AG04449 (cell line): ENCODE data around the gene CAPZB.

Experiments
- CTCF ChIA-PET: fragments of 350-600 bp; formaldehyde crosslinking; extraction: SDS; loops from one replicate; lab custom pipeline; 2021; ENCODE audit warnings: antibody characterized with exemption; lab: Yijun Ruan, JAX
- POLR2A ChIA-PET: fragments of 400-600, 350-600 bp; formaldehyde crosslinking; extraction: SDS; loops from one replicate; lab custom pipeline; 2020; ENCODE audit warnings: antibody characterized with exemption, inconsistent platforms; lab: Yijun Ruan, JAX
- DNase-seq: peaks from one replicate; pipeline ENCODE4 v3.0.0-alpha.2; 2010; ENCODE audit warnings: low read depth, low spot score
- H3K4me3 ChIP-seq: 2 replicates; pipeline ENCODE4 v1.5.1; 2011; ENCODE audit warnings: low read depth, mild to moderate bottlenecking, control low read depth, low read length
- TF ChIP-seq, protein P1 (sequence below): IDR thresholded peaks from one replicate; pipeline ENCODE4 v1.5.1; 2011; ENCODE audit warnings: mild to moderate bottlenecking, moderate library complexity, low read length, control low read depth, inconsistent platforms; ENCODE audit not compliant: insufficient read depth; ENCODE audit errors: missing control alignments

Gene CAPZB

DNA sequence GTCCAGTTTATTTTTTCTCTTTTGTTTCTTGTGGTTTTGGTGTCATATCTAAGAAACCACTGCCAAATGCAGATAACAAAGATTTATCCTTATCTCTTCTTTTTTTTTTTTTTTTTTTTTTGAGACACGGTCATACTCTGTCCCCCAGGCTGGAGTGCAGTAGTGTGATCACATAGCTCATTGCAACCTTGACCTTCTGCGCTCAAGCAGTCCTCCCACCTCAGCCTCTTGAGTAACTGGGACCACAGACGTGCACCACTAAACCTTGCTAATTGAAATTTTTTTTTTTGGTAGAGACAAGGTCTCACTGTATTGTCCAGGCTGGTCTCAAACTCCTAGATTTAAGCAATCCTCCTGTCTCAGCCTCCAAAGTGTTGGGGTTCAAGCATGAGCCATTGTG, 164.3 kb downstream of the CAPZB start:
- ChIA-PET POLR2A (no interaction called here), CTCF (no interaction called here)
- no peak overlapping the region for H3K4me3 ChIP-seq
- no peak for DNase-seq
- TF ChIP-seq, protein P1, sequence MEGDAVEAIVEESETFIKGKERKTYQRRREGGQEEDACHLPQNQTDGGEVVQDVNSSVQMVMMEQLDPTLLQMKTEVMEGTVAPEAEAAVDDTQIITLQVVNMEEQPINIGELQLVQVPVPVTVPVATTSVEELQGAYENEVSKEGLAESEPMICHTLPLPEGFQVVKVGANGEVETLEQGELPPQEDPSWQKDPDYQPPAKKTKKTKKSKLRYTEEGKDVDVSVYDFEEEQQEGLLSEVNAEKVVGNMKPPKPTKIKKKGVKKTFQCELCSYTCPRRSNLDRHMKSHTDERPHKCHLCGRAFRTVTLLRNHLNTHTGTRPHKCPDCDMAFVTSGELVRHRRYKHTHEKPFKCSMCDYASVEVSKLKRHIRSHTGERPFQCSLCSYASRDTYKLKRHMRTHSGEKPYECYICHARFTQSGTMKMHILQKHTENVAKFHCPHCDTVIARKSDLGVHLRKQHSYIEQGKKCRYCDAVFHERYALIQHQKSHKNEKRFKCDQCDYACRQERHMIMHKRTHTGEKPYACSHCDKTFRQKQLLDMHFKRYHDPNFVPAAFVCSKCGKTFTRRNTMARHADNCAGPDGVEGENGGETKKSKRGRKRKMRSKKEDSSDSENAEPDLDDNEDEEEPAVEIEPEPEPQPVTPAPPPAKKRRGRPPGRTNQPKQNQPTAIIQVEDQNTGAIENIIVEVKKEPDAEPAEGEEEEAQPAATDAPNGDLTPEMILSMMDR: no peak

DNA sequence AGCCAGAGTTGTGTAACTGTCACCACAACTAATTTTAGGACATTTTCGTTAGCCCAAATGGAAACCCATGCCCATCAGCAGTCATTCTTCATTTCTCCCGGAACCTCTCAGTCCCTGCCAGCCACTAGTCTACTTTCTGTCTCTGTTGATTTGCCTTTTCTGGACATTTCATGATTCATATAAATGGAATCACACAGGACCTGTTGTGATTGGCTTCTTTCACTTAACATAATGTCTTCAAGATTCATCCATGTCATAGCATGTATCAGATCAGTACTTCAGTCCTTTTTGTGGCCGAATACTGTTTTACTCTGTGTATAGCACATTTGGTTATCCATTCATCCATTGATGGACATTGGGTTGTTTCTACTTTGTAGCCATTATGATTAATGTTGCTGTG, 166.1 kb downstream of the CAPZB start:
- POLR2A ChIA-PET: interaction anchor here (0.7 kb wide), 1 partner anchor 16 kb away, joined by 4 read pairs; no protein-coding TSS in a partner anchor
- no peak overlapping the region for H3K4me3 ChIP-seq
- DNase-seq: no peak
- CTCF ChIA-PET: interaction anchor here (1.4 kb wide), 1 partner anchor 22 kb away, joined by 3 read pairs; no protein-coding TSS in a partner anchor
- TF ChIP-seq, protein P1: no peak

DNA sequence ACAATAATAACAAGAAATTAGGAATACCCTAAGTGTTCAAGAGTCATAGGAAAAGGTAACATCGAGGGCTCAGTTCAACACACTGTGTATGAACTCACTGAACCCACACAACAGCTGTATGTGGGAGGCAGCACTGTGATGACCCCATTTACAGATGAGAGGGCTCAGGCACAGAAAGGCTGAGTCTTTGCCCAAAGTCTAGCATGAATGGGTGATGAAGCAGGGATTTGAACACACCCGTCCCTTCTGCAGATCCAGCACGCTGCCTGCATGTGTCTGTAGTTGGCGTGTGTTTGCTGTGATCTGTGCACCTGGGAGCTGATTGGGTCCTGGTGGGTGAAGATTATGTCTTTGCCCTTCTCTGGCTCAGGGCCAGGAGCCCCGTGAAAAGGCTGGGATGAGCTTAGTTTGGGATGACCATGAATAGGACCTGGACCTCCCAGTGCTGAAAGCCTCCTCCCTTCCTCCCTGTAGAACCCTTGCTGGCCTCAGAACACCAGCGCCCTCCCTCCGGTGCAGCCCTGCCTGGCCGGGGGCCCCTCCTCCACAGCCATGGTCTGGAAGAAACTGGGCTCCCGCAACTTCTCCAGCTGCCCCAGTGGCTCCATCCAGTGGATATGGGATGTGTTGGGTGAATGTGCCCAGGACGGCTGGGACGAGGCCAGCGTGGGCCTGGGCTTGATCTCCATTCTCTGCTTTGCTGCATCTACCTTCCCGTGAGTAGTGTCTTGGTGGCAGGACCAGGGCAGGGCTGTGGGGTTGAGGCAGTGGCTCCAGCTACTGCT, 168.0 kb downstream of the CAPZB start:
- TF ChIP-seq, protein P1: no peak
- ChIA-PET CTCF (interaction anchor here (0.8 to 1.1 kb wide), 2 partner anchors 14 to 334 kb away, joined by 3 to 5 read pairs; no protein-coding TSS in a partner anchor), POLR2A (no interaction called here)
- H3K4me3 ChIP-seq: no peak overlapping the region
- no peak for DNase-seq

DNA sequence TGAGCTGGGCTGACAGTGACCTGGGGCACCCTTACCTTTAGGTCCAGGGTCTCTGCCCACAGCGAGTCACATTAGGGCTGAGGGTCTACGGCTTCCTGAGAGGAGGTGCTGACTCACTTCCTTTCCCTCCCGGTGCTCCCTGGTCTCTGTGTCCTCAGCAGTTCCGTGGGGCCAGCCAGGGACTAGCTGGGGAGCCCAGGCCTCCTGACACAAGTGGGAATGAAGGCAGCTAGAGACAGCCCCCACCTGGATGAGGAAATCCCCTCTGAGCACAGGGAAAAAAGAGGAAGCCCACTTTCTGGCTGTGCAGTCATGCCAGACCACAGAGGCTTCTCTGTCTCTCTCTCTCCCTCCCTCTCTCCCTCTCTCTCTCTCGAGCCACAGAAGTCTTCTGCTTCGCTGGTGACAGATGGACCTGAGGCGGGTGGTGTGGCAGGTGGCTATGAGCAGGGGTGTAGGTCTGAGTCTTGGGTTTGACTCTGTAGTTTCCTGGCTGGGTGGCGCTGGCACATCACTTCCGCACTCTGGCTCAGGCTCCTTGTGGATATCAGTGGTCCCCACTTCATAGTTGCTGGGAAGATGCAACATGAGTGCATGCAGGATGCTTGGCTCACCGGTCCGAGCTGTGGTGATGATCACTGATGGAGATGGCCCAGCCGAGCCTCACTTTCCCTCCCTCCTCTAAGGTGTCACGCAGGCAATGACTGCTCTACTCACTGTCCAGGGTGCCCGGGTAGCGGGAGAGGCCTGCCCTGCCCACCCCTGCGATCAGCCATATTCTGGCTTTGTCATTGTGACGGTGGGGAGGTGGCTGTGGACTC, 169.8 kb downstream of the CAPZB start:
- ChIA-PET POLR2A (interaction anchor here (0.8 kb wide), 1 partner anchor 17 kb away, joined by 3 read pairs; no protein-coding TSS in a partner anchor), CTCF (interaction anchor here (1.0 to 1.2 kb wide), 2 partner anchors 333 to 338 kb away, joined by 3 to 4 read pairs; no protein-coding TSS in a partner anchor)
- H3K4me3 ChIP-seq: peak overlapping the region; percentile 8; the same call in 1 of the 2 replicates
- DNase-seq: no peak
- TF ChIP-seq, protein P1: no peak

DNA sequence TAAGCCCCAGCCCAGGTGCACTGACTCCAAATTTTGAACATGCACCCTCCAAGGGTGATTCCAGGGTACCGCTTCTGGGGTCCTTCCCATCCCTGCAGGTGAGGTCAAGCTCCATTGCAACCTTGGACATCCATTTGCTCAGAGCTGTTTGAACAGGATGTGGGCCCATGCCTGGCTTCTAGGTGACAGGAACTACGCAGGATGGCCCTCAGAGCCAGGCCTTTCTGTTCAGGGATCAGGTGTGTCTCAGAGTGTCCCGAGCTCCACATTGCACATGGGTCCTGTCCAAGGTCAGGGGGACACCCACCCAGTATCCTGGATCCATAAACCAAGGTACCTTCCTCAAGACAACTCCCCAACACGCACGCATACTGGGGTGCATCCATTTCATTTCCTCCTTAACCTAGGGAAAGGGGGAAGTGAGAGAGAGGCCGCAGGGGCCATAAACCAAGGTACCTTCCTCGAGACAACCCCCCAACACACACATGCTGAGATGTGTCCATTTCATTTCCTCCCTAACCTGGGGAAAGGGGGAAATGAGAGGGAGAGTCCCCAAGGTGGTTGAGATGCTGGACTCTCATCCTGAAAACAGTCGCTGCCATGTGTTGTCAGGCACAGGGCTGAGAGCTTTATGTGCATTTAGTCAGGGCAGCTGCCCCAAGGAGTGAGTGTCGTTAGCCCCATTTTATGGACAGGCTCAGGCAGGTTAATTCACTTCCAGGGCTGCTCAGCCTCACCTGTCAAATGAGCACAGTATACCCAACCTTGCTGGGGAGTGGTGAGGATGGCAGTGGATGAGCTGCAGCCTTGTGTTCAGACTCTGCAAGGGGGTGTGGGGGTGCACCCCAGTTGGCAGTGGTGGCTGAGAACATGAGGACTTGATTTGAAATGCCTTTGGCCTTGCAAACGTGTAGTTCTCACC, 171.1 kb downstream of the CAPZB start:
- no peak overlapping the region for H3K4me3 ChIP-seq
- CTCF ChIA-PET: interaction anchor here (1.0 to 1.5 kb wide), 3 partner anchors 15 to 335 kb away, joined by 3 read pairs; no protein-coding TSS in a partner anchor
- no peak for DNase-seq
- POLR2A ChIA-PET: interaction anchor here (0.6 kb wide), 1 partner anchor 16 kb away, joined by 3 read pairs; no protein-coding TSS in a partner anchor
- TF ChIP-seq, protein P1: no peak
